WI38 (cell line): ENCODE results near the gene SH3TC2.

Experiments used
- H3K4me3 ChIP-seq: 2 replicates; pipeline ENCODE4 v1.5.1; 2011; ENCODE audit warnings: low read depth, mild to moderate bottlenecking, control low read depth, low read length
- TF ChIP-seq, protein P1 (sequence below): IDR thresholded peaks from 2 replicates; pipeline ENCODE4 v1.5.1; 2012; ENCODE audit warnings: low read depth, mild to moderate bottlenecking, control low read depth, low read length

The SH3TC2 gene

DNA sequence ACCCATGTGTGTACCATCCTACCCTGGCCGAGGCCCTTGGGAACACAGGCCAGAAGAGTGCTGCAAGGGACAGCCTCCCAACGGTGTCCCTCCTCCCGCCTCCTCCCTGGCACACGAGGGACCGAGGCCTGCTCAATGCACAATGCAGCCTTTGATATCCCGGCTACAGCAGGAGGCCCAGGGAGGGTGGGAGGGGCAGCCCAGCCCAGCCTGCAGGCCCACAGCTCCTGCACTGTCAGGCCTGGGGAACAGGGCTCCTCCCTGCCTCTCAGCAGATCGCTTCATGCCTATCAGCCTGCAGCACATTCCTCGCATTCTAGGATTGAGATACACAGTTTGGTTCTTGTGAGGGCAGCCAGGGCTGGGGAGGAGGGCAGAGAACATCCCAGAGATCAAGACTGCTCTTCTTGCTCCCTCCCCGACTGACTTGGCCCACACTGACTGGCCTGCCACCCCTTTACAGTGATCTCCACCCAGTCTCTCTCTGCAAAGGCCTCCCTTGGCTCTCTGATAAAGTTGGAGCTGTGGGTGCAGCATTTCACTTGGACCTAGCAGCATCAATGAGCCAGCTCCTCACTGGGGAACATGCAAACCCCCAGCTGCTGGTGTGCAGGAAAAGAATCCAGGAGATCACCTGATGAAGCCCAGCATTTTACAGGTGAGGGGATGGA lies at the start of gene SH3TC2:
SH3TC2 (minus strand) TSS at position 46 of the 671 bp plus-strand sequence; CDS start at position 6, 40 bp downstream.
- TF ChIP-seq, protein P1, sequence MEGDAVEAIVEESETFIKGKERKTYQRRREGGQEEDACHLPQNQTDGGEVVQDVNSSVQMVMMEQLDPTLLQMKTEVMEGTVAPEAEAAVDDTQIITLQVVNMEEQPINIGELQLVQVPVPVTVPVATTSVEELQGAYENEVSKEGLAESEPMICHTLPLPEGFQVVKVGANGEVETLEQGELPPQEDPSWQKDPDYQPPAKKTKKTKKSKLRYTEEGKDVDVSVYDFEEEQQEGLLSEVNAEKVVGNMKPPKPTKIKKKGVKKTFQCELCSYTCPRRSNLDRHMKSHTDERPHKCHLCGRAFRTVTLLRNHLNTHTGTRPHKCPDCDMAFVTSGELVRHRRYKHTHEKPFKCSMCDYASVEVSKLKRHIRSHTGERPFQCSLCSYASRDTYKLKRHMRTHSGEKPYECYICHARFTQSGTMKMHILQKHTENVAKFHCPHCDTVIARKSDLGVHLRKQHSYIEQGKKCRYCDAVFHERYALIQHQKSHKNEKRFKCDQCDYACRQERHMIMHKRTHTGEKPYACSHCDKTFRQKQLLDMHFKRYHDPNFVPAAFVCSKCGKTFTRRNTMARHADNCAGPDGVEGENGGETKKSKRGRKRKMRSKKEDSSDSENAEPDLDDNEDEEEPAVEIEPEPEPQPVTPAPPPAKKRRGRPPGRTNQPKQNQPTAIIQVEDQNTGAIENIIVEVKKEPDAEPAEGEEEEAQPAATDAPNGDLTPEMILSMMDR = no peak
- no peak within 1 kb of the TSS for H3K4me3 ChIP-seq

DNA sequence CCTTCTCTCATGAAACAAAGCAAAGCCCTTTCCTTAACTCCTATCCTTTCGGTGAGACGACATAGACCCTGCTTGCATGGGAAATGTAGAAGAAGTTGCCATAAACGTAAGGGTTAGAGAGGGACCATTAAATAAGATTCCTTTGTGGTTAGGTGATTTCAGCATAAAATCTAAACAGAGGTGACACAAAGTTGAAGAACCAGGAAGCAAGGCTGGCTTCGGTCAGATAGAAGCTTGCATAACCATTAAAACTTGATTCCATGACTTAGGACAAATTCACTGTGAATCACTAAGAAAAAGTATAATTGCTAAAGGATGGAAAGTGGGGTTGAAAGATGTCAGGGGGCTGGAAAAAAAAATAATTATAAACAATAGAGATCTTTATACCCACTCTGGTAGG lies 47.5 kb upstream of the SH3TC2 start:
- no peak overlapping the region for H3K4me3 ChIP-seq
- TF ChIP-seq, protein P1 = no peak

DNA sequence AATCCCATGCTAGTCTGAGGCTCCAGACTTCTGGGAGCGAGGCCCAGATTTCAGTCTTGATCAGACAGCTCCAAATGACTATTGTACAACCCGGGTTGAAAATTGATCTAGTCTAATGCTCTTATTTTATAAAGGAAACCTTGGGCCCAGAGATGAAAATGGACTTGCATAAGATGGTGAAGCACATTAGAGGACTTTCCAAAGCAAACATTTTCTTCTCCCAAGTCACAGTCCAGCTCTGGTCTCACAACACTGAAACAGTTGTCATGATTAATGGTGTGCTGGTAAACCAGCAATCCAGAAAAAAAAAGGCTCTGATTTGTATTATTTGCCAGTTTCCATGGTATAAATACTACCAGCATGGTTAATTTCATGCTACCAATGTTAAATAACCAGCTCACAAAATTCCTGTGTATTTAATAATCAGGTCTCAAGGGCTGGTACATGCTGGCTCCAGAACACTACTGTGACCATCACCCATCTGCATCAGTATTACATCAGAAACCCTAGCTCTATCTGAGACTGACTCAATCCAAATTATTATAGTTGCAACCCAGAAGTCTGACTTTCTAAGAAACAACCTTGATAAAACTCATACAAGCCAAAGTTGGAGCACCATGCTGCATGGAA lies 45.9 kb upstream of the SH3TC2 start:
- TF ChIP-seq, protein P1 = no peak
- H3K4me3 ChIP-seq = no peak overlapping the region

DNA sequence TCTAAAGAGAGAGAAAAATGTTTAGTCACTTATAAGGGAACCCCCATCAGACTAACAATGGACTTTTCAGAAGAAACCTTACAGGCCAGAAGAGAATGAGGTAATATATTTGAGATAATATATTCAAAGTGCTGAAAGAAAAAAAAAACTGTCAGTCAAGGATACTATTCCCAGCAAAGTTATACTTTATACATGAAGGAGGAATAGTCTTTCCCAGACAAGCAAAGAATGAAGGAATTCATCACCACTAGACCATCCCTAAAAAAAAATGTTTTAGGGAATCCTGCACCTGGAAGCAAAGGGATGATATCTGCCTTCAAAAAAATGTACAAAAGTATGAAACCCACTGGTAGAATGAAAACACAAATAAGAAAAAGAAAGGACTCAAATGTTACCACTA lies 37.5 kb upstream of the SH3TC2 start:
- H3K4me3 ChIP-seq = no peak overlapping the region
- TF ChIP-seq, protein P1 = no peak

DNA sequence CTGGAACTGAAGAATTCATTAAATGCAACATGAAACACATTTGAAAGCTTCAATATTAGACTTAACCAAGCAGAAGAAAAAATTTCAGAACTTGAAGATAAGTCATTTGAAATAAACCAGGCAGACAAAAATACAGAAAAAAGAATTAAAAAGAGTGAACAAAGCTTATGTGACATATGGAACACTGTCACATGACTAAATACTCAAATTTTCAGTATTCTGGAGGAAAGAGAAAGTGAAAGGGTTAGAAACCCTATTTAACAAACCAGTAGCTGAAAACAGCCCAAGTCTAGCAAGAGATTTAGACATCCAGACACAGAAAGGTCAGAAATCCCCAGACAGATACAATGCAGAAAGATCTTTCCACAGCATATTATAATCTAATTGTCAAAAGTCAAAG lies 37.1 kb upstream of the SH3TC2 start:
- TF ChIP-seq, protein P1 = no peak
- no peak overlapping the region for H3K4me3 ChIP-seq

DNA sequence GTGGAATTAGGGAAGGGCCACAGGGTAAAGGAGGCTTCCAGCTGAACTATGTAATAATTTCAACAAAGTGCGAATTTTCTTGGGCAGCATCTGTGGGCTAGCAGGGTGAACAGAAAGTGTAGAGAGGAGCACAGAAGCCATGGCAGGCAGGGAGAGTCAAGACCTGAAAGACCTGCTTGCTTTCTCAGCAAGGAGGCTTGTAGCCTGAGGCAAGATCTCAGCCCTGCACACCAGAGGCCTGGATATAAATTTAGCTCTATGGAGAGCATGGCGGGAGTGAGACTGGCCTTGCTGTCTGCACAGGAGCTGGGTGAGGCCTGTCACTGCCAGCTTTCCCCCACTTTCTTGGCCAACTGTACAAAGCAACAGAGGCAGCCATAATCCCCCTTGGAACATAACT lies 32.1 kb upstream of the SH3TC2 start:
- TF ChIP-seq, protein P1 = no peak

DNA sequence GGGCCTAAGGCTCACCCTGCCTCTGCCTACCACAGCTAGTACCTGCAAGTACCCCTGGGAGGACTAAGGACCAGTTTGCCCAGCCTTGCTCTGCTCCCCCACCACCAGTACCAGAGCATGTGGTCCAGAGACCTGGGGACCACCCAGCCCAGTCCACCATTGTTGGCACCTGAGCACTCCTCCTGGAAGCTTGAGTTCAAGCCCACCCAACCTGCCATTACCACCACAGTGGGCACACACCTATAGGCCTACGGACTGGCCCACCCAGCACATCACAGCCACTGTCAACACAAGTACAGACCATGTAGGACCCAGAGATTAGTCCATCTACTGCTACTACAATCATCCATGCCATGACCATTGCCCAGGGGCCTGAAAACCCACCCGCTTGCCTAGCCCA lies 30.8 kb upstream of the SH3TC2 start:
- TF ChIP-seq, protein P1 = no peak
- H3K4me3 ChIP-seq = no peak overlapping the region

More for the DNA sequence above, 32.1 kb upstream of the SH3TC2 start:
- H3K4me3 ChIP-seq = no peak overlapping the region
